Nephron (organoid): ENCODE measurements around the gene SNRPD1.

ENCODE experiments used
- H3K27ac Mint-ChIP-seq, 3 experiments: 2 replicates each; pipeline ENCODE4 v1.8.0; 2020; ENCODE audit warnings: mixed read lengths in 3 of 3, mild to moderate bottlenecking in 2 of 3, moderate library complexity in 1 of 3
- H3K27me3 Mint-ChIP-seq: 2 replicates; pipeline ENCODE4 v1.8.0; 2021; ENCODE audit warnings: low read depth, mild to moderate bottlenecking, moderate library complexity, mixed read lengths
- H3K36me3 Mint-ChIP-seq: 2 replicates; pipeline ENCODE4 v1.8.0; 2020; ENCODE audit warnings: low read depth, mixed read lengths
- H3K4me1 Mint-ChIP-seq: 2 replicates; pipeline ENCODE4 v1.8.0; 2020; ENCODE audit warnings: mixed read lengths
- H3K4me3 Mint-ChIP-seq, 3 experiments: 2 replicates each; pipeline ENCODE4 v1.8.0; 2020; ENCODE audit warnings: mild to moderate bottlenecking in 3 of 3, mixed read lengths in 3 of 3, moderate library complexity in 2 of 3
- H3K9me3 Mint-ChIP-seq: 2 replicates; pipeline ENCODE4 v1.8.0; 2020; ENCODE audit warnings: mixed read lengths
- CTCF ChIP-seq, 3 experiments: fragments of 200-600 bp; sonication (generic); IDR thresholded peaks; one replicate each; pipeline ENCODE4 v1.5.0; 2021; ENCODE audit warnings: antibody characterized with exemption in 3 of 3; ENCODE audit not compliant: unreplicated experiment in 3 of 3

SNRPD1 gene

GRCh38 chr18:21597620-21598019 is 14.5 kb upstream of the SNRPD1 start:
- Mint-ChIP-seq H3K27ac (peak overlapping the region in 2 of 3 experiments; percentile 42 to 46), H3K4me3 (peak overlapping the region; percentile 53 to 99 (median 70)), H3K4me1 (peaks cover 15% of the 10 kb centered on the region), H3K27me3 (no peaks in the 10 kb centered on the region), H3K36me3 (peaks cover 27% of the 10 kb centered on the region), H3K9me3 (peaks cover 9% of the 10 kb centered on the region)
- TF ChIP-seq CTCF (IDR thresholded peaks at IDR 0.05; ENCODE audit: unreplicated experiment in 3 of 3), result no peak

DNA sequence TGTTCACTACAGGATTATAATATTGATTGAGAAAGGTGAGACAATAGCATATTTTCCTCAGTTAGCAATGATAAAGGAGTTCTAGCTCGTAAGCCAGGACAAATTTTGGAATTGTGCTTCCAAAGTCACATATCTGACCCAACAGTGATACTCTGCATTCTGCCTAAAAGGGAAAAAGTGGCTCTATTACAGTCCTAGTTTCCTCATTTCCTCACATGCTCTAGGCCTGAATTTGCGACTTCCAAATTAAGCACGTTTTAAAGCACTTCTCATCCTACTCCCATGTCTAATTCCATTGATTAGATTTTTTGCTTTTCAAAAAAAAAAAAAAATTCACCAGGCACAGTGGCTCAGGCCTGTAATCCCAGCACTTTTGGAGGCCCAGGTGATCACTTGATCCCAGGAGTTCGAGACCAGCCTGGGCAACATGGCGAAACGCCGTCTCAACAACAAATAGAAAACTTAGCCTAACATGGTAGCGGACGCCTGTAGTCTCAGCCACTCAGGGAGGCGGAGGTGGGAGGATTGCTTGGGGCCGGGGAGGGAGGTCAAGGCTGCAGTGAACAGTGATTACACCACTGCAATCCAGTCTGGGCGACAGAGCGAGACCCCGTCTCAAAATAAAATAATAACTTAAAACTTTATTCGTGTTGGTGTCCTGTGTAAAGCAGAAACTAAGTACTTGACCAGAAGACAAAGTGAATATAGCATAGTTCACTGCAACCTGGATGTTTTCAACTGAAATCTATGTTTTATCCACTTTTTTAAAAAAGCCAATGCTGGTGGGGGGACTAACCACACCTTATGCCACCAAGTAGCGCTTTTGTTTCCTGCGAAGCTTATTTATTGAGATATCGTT is 13.2 kb upstream of the SNRPD1 start:
- peak overlapping the region; percentile 94 to 99 (median 95) for H3K4me3 Mint-ChIP-seq
- peaks cover 4% of the 10 kb centered on the region for H3K9me3 Mint-ChIP-seq
- no peak for TF ChIP-seq CTCF (IDR thresholded peaks at IDR 0.05; ENCODE audit: unreplicated experiment in 3 of 3)
- H3K36me3 Mint-ChIP-seq, result peaks cover 18% of the 10 kb centered on the region
- H3K4me1 Mint-ChIP-seq, result peaks cover 15% of the 10 kb centered on the region
- no peaks in the 10 kb centered on the region for H3K27me3 Mint-ChIP-seq
- peak overlapping the region; percentile 97 to 100 (median 99) for H3K27ac Mint-ChIP-seq

DNA sequence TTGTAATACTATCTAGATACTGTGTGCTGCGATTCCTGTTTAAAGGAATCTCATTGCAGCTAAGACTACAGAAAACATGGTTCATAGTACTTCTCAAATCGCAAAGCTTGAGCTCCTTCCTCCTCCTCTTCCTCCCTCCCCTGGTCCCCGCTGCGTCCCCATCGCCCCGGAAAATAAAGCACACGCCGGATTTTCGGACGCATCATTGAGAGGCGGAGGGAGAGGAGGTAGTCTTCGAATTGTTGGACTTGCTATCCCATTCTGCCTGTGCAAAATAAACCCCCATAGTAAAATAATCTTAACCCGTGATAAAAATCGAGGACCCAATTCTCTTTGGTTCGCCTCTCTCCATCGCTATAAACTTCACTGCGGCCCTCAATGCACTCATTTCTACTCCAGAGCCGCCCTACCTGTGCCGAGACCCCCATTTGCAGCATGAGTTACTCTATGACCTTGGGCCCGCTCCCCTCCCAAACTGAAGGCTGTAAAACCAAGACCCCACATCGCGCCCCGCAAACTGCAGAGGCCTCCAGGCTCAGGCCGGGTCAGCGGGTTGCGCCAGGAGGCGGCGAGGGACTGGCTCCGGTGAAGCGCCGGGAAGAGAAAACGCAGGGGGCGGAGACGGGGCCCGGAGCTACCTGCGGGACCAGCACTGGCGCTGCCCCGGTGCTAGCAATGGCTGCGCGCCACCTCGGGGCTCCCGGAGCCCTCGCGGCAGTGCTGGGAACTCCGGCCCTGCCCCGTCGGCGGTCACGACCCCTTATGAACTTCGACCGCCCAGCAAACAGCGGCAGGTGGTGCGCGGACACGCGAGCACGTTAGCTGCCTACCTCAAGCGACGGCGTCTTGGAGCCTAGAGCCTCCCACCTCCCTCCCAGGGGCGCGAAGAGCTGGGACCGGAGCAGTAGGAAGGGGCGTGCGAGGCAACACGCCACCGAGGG is 12.3 kb upstream of the SNRPD1 start:
- Mint-ChIP-seq H3K4me1 (peaks cover 15% of the 10 kb centered on the region), H3K27me3 (no peaks in the 10 kb centered on the region), H3K27ac (peak overlapping the region; percentile 97 to 100 (median 99)), H3K4me3 (peak overlapping the region; percentile 94 to 99 (median 95)), H3K36me3 (peaks cover 9% of the 10 kb centered on the region), H3K9me3 (no peaks in the 10 kb centered on the region)
- no peak for TF ChIP-seq CTCF (IDR thresholded peaks at IDR 0.05; ENCODE audit: unreplicated experiment in 3 of 3)

DNA sequence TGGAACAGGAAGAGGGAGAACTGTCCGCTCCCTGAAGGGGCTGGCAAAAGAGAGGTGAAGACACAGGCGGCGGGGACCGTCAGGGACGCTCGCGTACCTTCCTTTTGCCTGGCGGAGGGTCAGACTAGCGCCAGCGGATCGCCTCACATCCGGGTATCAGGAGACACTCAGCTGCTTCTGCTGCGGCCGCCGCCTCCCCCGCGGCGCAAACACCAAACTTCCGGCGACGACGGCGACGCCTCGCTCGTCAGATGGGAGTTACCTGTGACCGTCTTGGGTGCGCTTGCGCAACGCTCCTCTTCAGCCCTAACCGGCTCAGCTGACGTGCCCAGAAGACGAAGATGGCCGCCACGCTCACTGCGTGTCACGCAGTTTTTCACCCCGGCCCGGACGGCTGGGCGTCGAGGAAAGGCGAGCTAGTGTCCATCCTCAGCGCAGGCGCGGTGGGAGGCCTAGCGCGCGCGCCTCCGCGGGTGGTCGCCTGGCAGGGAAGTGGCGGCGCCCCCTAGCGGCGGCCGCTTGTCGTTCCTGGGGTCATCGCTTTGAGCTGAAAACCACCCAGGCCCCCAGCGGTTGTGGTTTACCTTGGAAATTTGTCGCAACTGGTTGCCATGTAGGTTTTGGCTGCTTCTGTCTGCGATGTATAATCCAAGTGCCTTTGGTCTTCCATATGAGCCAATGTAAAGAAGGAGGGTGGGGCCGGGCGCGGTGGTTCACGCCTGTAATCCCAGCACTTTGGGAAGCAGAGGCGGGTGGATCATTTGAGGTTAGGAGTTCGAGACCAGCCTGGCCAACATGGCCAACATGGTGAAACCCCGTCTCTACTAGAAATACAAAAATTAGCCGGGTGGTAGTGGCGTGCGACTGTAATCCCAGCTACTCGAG is 11.3 kb upstream of the SNRPD1 start, which contains the start of gene ESCO1:
Gene ESCO1, minus strand, starts transcription at position 179 of the 885 bp plus-strand sequence. CDS start 25,861 bp downstream, outside the sequence.
- H3K9me3 Mint-ChIP-seq, result no peaks in the 10 kb centered on the region
- peaks cover 9% of the 10 kb centered on the region for H3K36me3 Mint-ChIP-seq

More for the DNA sequence above, 11.3 kb upstream of the SNRPD1 start, which contains the start of gene ESCO1:
- Mint-ChIP-seq H3K4me3 (peak within 1 kb of the TSS; percentile 94 to 99 (median 95)), H3K27ac (peak within 1 kb of the TSS; percentile 97 to 100 (median 99)), H3K27me3 (no peaks in the 10 kb centered on the region), H3K4me1 (peaks cover 15% of the 10 kb centered on the region)
- TF ChIP-seq CTCF (IDR thresholded peaks at IDR 0.05; ENCODE audit: unreplicated experiment in 3 of 3), result peak; percentile 98
